H9 (cell line): ENCODE measurements around the gene ACKR3. TPM values are rescaled to one million over a fixed set of nuclear protein-coding genes. Genes with fewer than 3 reads are reported as not detected.
A peak's percentile ranks its signal among the peaks of the same experiment; 100 is the strongest.

Source experiments
- DNase-seq: peaks from one replicate; pipeline ENCODE4 v3.0.0-alpha.2; 2017
- H2AFZ ChIP-seq: one replicate; pipeline ENCODE4 v1.6.1; 2013; ENCODE audit warnings: mild to moderate bottlenecking, low read length, control low read depth, moderate library complexity
- H2AK5ac ChIP-seq: 2 replicates; pipeline ENCODE4 v1.6.1; 2013; ENCODE audit warnings: low read length, control low read depth, mixed read lengths; ENCODE audit not compliant: insufficient read length
- H2BK120ac ChIP-seq: one replicate; pipeline ENCODE4 v1.6.1; 2013; ENCODE audit warnings: low read depth, mild to moderate bottlenecking, low read length, control low read depth, inconsistent platforms; ENCODE audit not compliant: poor library complexity, severe bottlenecking
- H2BK12ac ChIP-seq: 2 replicates; pipeline ENCODE4 v1.6.1; 2013; ENCODE audit warnings: low read length, control low read depth, mixed read lengths, low read depth; ENCODE audit not compliant: insufficient read length
- H2BK15ac ChIP-seq: 2 replicates; pipeline ENCODE4 v1.6.1; 2013; ENCODE audit warnings: low read depth, low read length, control low read depth
- H2BK20ac ChIP-seq: one replicate; pipeline ENCODE4 v1.6.1; 2013; ENCODE audit warnings: low read depth, mild to moderate bottlenecking, low read length, control low read depth, inconsistent platforms; ENCODE audit not compliant: poor library complexity, severe bottlenecking
- H2BK5ac ChIP-seq: 2 replicates; pipeline ENCODE4 v1.6.1; 2013; ENCODE audit warnings: low read length, control low read depth, mixed read lengths; ENCODE audit not compliant: insufficient read length
- H3K14ac ChIP-seq: 2 replicates; pipeline ENCODE4 v1.6.1; 2013; ENCODE audit warnings: low read length, control low read depth; ENCODE audit not compliant: insufficient read depth
- H3K18ac ChIP-seq: 2 replicates; pipeline ENCODE4 v1.6.1; 2013; ENCODE audit warnings: low read depth, mild to moderate bottlenecking, mixed read lengths, low read length, control low read depth; ENCODE audit not compliant: insufficient read length
- H3K23ac ChIP-seq: 2 replicates; pipeline ENCODE4 v1.6.1; 2013; ENCODE audit warnings: low read length, control low read depth, mixed read lengths, low read depth; ENCODE audit not compliant: insufficient read length
- H3K23me2 ChIP-seq: 2 replicates; pipeline ENCODE4 v1.6.1; 2013; ENCODE audit warnings: low read depth, mild to moderate bottlenecking, mixed read lengths, low read length, control low read depth; ENCODE audit not compliant: insufficient read length, poor library complexity, severe bottlenecking
- H3K27ac ChIP-seq: 2 replicates; pipeline ENCODE4 v1.5.1; 2013; ENCODE audit warnings: low read length, control low read depth, mixed read lengths, low read depth; ENCODE audit not compliant: insufficient read length
- H3K27me3 ChIP-seq: 2 replicates; pipeline ENCODE4 v1.6.1; 2013; ENCODE audit warnings: low read length, control low read depth, inconsistent platforms; ENCODE audit not compliant: insufficient read depth
- H3K4ac ChIP-seq: 2 replicates; pipeline ENCODE4 v1.6.1; 2013; ENCODE audit warnings: low read depth, mild to moderate bottlenecking, control low read depth, inconsistent platforms, low read length, moderate library complexity
- H3K4me1 ChIP-seq: 2 replicates; pipeline ENCODE4 v1.6.1; 2013; ENCODE audit warnings: low read length, control low read depth, inconsistent platforms; ENCODE audit not compliant: insufficient read depth
- H3K4me2 ChIP-seq: 2 replicates; pipeline ENCODE4 v1.6.1; 2013; ENCODE audit warnings: low read length, control low read depth, mixed read lengths; ENCODE audit not compliant: insufficient read length, insufficient read depth
- H3K56ac ChIP-seq: 2 replicates; pipeline ENCODE4 v1.6.1; 2013; ENCODE audit warnings: low read depth, mild to moderate bottlenecking, mixed read lengths, low read length, control low read depth; ENCODE audit not compliant: insufficient read length
- H3K79me1 ChIP-seq: 2 replicates; pipeline ENCODE4 v1.6.1; 2013; ENCODE audit warnings: low read depth, mild to moderate bottlenecking, moderate library complexity, low read length, control low read depth, inconsistent platforms; ENCODE audit not compliant: insufficient read depth, poor library complexity, severe bottlenecking
- H3K79me2 ChIP-seq: 2 replicates; pipeline ENCODE4 v1.6.1; 2013; ENCODE audit warnings: low read length, control low read depth, inconsistent platforms; ENCODE audit not compliant: insufficient read depth
- H3K9ac ChIP-seq: 2 replicates; pipeline ENCODE4 v1.6.1; 2013; ENCODE audit warnings: low read length, control low read depth, mixed read lengths; ENCODE audit not compliant: insufficient read length; ENCODE audit errors: extremely low read depth
- H3K9me3 ChIP-seq: one replicate; pipeline ENCODE4 v1.6.1; 2013; ENCODE audit warnings: low read depth, low read length, inconsistent platforms; ENCODE audit not compliant: control insufficient read depth
- H3T11ph ChIP-seq: one replicate; pipeline ENCODE4 v1.6.1; 2013; ENCODE audit warnings: mild to moderate bottlenecking, low read length, control low read depth, inconsistent platforms
- H4K20me1 ChIP-seq: one replicate; pipeline ENCODE4 v1.6.1; 2013; ENCODE audit not compliant: control insufficient read depth, insufficient read length, insufficient read depth
- H4K5ac ChIP-seq: 2 replicates; pipeline ENCODE4 v1.6.1; 2013; ENCODE audit warnings: low read depth, mild to moderate bottlenecking, mixed read lengths, low read length, control low read depth; ENCODE audit not compliant: insufficient read length
- H4K8ac ChIP-seq: replicated peaks from 2 replicates; pipeline ENCODE4 v1.6.1; 2013; ENCODE audit warnings: low read length, control low read depth, mixed read lengths, low read depth; ENCODE audit not compliant: insufficient read length
- H4K91ac ChIP-seq: 2 replicates; pipeline ENCODE4 v1.6.1; 2013; ENCODE audit warnings: low read depth, mild to moderate bottlenecking, moderate library complexity, mixed read lengths, low read length, control low read depth; ENCODE audit not compliant: insufficient read length
- H3K27ac Mint-ChIP-seq, 3 experiments: 2 replicates in 2 of 3; 3 replicates in 1 of 3; pipeline ENCODE4 v1.8.0; 2020 to 2021; ENCODE audit warnings: mixed read lengths in 3 of 3, mild to moderate bottlenecking in 1 of 3, moderate library complexity in 1 of 3
- H3K27me3 Mint-ChIP-seq: 2 replicates; pipeline ENCODE4 v1.8.0; 2021; ENCODE audit warnings: low read depth, mild to moderate bottlenecking, moderate library complexity, mixed read lengths
- H3K36me3 Mint-ChIP-seq, 3 experiments: 2 replicates in 2 of 3; 3 replicates in 1 of 3; pipeline ENCODE4 v1.8.0; 2020 to 2021; ENCODE audit warnings: low read depth in 3 of 3, mixed read lengths in 3 of 3; ENCODE audit not compliant: insufficient read depth in 1 of 3
- H3K4me1 Mint-ChIP-seq, 2 experiments: 2 replicates each; pipeline ENCODE4 v1.8.0; 2020; ENCODE audit warnings: mixed read lengths in 2 of 2
- H3K4me3 Mint-ChIP-seq, 2 experiments: 2 replicates in 1 of 2; 3 replicates in 1 of 2; pipeline ENCODE4 v1.8.0; 2020 to 2021; ENCODE audit warnings: mild to moderate bottlenecking in 2 of 2, mixed read lengths in 2 of 2, moderate library complexity in 1 of 2
- H3K9me3 Mint-ChIP-seq, 2 experiments: 2 replicates in 1 of 2; 3 replicates in 1 of 2; pipeline ENCODE4 v1.8.0; 2020; ENCODE audit warnings: mild to moderate bottlenecking in 2 of 2, mixed read lengths in 2 of 2, moderate library complexity in 1 of 2
- WGBS: extraction: QIAGEN DNeasy Blood & Tissue Kit; methylation state at CpG from one replicate; pipeline ENCODE4 v1.1.7; 2013; ENCODE audit warnings: missing lambda C conversion rate, low lambda C conversion rate, mixed read lengths; ENCODE audit not compliant: insufficient read length; ENCODE audit errors: extremely low coverage; 5-methylcytosine and 5-hydroxymethylcytosine counted together
- total RNA-seq: library from RNA; stranded (reverse); gene quantifications from 2 replicates; pipeline ENCODE4 v1.2.1, GENCODE V29; 2021
- TF ChIP-seq, protein P1 (sequence below): fragments of 200-600 bp; sonication (generic); conservative IDR thresholded peaks from 3 replicates; pipeline ENCODE4 v1.8.0; 2021; ENCODE audit warnings: antibody characterized with exemption, mild to moderate bottlenecking

ACKR3 gene
- total RNA-seq, 1 experiment from 2014 or later: 0.44 TPM

- H3K9me3 Mint-ChIP-seq: no peaks in the 10 kb centered on the region
- H2AK5ac ChIP-seq: no peak overlapping the region
- no peak overlapping the region for H4K8ac ChIP-seq
- peaks cover 12% of the 10 kb centered on the region for H3K27me3 Mint-ChIP-seq
- H3K9ac ChIP-seq: no peak overlapping the region
- H3T11ph ChIP-seq: no peak overlapping the region
- no peak overlapping the region for H2BK12ac ChIP-seq
- no peaks in the 10 kb centered on the region for H3K23me2 ChIP-seq
- peaks cover 2 to 3% of the 10 kb centered on the region in 2 experiments; a peak in 3 of 4 replicates for H3K4me1 Mint-ChIP-seq
- H3K4me3 Mint-ChIP-seq: no peak overlapping the region
- H3K27ac ChIP-seq: no peak overlapping the region
- H2AFZ ChIP-seq: no peak overlapping the region
- H4K20me1 ChIP-seq: no peaks in the 10 kb centered on the region
- no peak overlapping the region for H3K23ac ChIP-seq
- no peaks in the 10 kb centered on the region for H3K4me1 ChIP-seq
- peak overlapping the region in 1 of 3 experiments; percentile 37; a peak in 1 of 7 replicates for H3K27ac Mint-ChIP-seq
- DNase-seq: no peak
- no peak overlapping the region for H3K4me2 ChIP-seq
- no peak overlapping the region for H3K14ac ChIP-seq
- H3K79me2 ChIP-seq: no peaks in the 10 kb centered on the region
- no peak overlapping the region for H4K5ac ChIP-seq
- H3K18ac ChIP-seq: no peak overlapping the region
- no peak overlapping the region for H2BK20ac ChIP-seq
- H3K79me1 ChIP-seq: no peaks in the 10 kb centered on the region
- no peak overlapping the region for H2BK15ac ChIP-seq
- H4K91ac ChIP-seq: no peak overlapping the region
- no CpG with 5 or more reads among the region's 5 CpGs for WGBS
- TF ChIP-seq, protein P1, sequence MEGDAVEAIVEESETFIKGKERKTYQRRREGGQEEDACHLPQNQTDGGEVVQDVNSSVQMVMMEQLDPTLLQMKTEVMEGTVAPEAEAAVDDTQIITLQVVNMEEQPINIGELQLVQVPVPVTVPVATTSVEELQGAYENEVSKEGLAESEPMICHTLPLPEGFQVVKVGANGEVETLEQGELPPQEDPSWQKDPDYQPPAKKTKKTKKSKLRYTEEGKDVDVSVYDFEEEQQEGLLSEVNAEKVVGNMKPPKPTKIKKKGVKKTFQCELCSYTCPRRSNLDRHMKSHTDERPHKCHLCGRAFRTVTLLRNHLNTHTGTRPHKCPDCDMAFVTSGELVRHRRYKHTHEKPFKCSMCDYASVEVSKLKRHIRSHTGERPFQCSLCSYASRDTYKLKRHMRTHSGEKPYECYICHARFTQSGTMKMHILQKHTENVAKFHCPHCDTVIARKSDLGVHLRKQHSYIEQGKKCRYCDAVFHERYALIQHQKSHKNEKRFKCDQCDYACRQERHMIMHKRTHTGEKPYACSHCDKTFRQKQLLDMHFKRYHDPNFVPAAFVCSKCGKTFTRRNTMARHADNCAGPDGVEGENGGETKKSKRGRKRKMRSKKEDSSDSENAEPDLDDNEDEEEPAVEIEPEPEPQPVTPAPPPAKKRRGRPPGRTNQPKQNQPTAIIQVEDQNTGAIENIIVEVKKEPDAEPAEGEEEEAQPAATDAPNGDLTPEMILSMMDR: no peak
- H3K4ac ChIP-seq: no peak overlapping the region
- no peak overlapping the region for H3K56ac ChIP-seq
- no peak overlapping the region for H2BK120ac ChIP-seq
- no peak overlapping the region for H2BK5ac ChIP-seq
- H3K36me3 Mint-ChIP-seq: no peaks in the 10 kb centered on the region
- H3K9me3 ChIP-seq: no peaks in the 10 kb centered on the region
- H3K27me3 ChIP-seq: no peaks in the 10 kb centered on the region
Observed at GRCh38 chr2:236535024-236535423, 34.6 kb upstream of the ACKR3 start.
